ENCODE measurements around the gene METTL2A. TPM values are rescaled to one million over a fixed set of nuclear protein-coding genes. Genes with fewer than 3 reads are reported as not detected.
"Not testable (repeated sequence)": the region's sequence is repeated elsewhere in the genome, so short reads cannot be mapped to it uniquely, and the experiment has no call there.

METTL2A gene
- total RNA-seq, 1 experiment from 2014 or later, result 25.4 TPM

- DNase-seq, H3K27me3 ChIP-seq, H3K9me3 ChIP-seq, H3K4me3 ChIP-seq: not testable (repeated sequence)
- peaks cover 16% of the 10 kb centered on the region for H3K36me3 ChIP-seq
Observed at GRCh38 chr17:62494073-62494472, 70.4 kb downstream of the METTL2A start.

DNA sequence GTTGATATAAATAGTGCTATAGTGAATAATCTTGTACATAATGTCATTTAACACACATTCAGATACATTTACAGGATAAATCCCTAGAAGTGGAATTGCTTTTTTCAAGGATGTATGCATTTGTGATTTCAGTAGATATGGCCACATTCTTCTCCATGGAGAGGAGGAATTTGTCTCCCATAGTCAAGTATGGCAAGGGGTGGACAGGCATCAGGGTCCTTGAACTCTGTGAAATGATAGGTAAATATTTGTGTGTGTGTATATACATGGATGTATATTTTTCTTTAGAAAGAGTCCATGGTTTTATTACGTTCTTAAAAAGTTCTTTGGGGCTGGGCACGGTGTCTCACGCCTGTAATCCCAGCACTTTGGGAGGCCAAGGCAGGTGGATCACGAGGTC lies 72.6 kb downstream of the METTL2A start:
- DNase-seq, H3K9me3 ChIP-seq, H3K4me3 ChIP-seq, H3K27me3 ChIP-seq: not testable (repeated sequence)
- H3K36me3 ChIP-seq, result peaks cover 16% of the 10 kb centered on the region

DNA sequence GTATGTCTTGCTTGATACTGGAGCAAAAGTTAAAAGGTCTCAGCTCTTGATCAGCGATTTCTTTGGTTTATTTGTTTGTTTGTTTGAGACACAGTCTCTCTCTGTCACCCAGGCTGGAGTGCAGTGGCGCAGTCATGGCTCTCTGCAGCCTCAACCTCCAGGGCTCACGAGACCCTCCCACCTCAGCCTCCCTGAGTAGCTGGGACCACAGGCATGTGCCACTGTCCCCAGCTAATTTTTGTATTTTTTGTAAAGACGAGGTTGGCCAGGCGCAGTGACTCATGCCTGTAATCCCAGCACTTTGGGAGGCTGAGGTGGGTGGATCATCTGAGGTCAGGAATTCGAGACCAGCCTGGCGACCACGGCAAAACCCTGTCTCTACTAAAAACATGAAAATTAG lies 75.1 kb downstream of the METTL2A start:
- peak; percentile 23 for DNase-seq
- not testable (repeated sequence) for H3K4me3 ChIP-seq, H3K27me3 ChIP-seq, H3K9me3 ChIP-seq
- peaks cover 11% of the 10 kb centered on the region for H3K36me3 ChIP-seq

Other genes starting within 250 kb of the METTL2A start
- gene EFCAB3, start 43.3 kb upstream of the METTL2A start, total RNA-seq (2014; rRNA removed; shearing (Covaris generic); ENCODE audit: low replicate concordance), result not detected in 2 replicates
- 27.7 and 39.0 TPM in 2 replicates for gene TLK2, start 54.9 kb downstream of the METTL2A start, total RNA-seq (2014; rRNA removed; shearing (Covaris generic); ENCODE audit: low replicate concordance)
- 61.4 and 65.1 TPM in 2 replicates for gene MRC2, start 203.8 kb downstream of the METTL2A start, total RNA-seq (2014; rRNA removed; shearing (Covaris generic); ENCODE audit: low replicate concordance)